ENCODE results near the gene KIAA0040. TPM values are rescaled to one million over a fixed set of nuclear protein-coding genes. Genes with fewer than 3 reads are reported as not detected.

The KIAA0040 gene
- total RNA-seq, 1 experiment from 2014 or later: 15.0 TPM

DNA sequence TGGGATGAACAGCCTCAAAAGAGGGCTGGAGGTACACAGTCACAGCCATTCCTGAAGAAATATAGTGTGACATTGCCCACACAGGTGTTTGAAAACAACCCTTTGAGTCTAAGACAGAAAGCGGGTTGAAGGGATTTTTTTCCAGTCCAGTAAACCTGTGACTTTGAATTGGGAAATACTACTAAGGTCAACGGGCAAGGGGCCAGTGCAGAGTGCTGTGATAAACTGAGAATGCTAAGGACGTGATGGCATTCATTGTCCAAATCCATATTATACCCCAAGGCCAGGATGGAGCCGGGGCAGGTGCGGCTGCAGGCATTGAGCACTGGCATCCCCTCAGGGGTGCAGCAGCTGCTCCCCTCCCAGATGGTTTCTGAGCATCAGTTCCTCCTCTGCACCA lies 36.6 kb downstream of the KIAA0040 start:
- H3K4me3 Mint-ChIP-seq: no peak overlapping the region
- ChIA-PET POLR2A (interaction anchor here (0.7 kb wide), 1 partner anchor 265 kb away, joined by 5 read pairs; no protein-coding TSS in a partner anchor), CTCF (interaction anchor here (1.1 to 4.0 kb wide), 18 partner anchors 8 to 218 kb away, joined by 3 to 92 read pairs (median 10); partner anchors contain the start of gene KIAA0040)
- peaks cover 9% of the 10 kb centered on the region for H3K27me3 Mint-ChIP-seq (ENCODE audit: low read depth)
- ATAC-seq (no peak), DNase-seq (ENCODE audit: low spot score) (no peak)
- 0 out of 2 replicates have a peak, but pooled peaks cover 4% of the 10 kb centered on the region for H3K36me3 Mint-ChIP-seq
- H3K4me1 Mint-ChIP-seq: peaks cover 16% of the 10 kb centered on the region
- H3K27ac Mint-ChIP-seq: no peak overlapping the region
- no peaks in the 10 kb centered on the region for H3K9me3 Mint-ChIP-seq
- TF ChIP-seq, protein P1, sequence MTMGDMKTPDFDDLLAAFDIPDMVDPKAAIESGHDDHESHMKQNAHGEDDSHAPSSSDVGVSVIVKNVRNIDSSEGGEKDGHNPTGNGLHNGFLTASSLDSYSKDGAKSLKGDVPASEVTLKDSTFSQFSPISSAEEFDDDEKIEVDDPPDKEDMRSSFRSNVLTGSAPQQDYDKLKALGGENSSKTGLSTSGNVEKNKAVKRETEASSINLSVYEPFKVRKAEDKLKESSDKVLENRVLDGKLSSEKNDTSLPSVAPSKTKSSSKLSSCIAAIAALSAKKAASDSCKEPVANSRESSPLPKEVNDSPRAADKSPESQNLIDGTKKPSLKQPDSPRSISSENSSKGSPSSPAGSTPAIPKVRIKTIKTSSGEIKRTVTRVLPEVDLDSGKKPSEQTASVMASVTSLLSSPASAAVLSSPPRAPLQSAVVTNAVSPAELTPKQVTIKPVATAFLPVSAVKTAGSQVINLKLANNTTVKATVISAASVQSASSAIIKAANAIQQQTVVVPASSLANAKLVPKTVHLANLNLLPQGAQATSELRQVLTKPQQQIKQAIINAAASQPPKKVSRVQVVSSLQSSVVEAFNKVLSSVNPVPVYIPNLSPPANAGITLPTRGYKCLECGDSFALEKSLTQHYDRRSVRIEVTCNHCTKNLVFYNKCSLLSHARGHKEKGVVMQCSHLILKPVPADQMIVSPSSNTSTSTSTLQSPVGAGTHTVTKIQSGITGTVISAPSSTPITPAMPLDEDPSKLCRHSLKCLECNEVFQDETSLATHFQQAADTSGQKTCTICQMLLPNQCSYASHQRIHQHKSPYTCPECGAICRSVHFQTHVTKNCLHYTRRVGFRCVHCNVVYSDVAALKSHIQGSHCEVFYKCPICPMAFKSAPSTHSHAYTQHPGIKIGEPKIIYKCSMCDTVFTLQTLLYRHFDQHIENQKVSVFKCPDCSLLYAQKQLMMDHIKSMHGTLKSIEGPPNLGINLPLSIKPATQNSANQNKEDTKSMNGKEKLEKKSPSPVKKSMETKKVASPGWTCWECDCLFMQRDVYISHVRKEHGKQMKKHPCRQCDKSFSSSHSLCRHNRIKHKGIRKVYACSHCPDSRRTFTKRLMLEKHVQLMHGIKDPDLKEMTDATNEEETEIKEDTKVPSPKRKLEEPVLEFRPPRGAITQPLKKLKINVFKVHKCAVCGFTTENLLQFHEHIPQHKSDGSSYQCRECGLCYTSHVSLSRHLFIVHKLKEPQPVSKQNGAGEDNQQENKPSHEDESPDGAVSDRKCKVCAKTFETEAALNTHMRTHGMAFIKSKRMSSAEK (CRISPR knock-in tag; IDR thresholded peaks at IDR 0.05; ENCODE audit: borderline replicate concordance): no peak
- TF ChIP-seq, protein P2, sequence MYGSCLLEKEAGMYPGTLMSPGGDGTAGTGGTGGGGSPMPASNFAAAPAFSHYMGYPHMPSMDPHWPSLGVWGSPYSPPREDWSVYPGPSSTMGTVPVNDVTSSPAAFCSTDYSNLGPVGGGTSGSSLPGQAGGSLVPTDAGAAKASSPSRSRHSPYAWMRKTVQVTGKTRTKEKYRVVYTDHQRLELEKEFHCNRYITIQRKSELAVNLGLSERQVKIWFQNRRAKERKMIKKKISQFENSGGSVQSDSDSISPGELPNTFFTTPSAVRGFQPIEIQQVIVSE (CRISPR knock-in tag; IDR thresholded peaks at IDR 0.05; ENCODE audit: borderline replicate concordance): no peak
- no peak for TF ChIP-seq NFATC4 (CRISPR knock-in tag; IDR thresholded peaks at IDR 0.05)
- TF ChIP-seq, protein P3, sequence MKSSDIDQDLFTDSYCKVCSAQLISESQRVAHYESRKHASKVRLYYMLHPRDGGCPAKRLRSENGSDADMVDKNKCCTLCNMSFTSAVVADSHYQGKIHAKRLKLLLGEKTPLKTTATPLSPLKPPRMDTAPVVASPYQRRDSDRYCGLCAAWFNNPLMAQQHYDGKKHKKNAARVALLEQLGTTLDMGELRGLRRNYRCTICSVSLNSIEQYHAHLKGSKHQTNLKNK (CRISPR knock-in tag; IDR thresholded peaks at IDR 0.05): no peak
- no peak for TF ChIP-seq ZNF121 (CRISPR knock-in tag; IDR thresholded peaks at IDR 0.05)
- TF ChIP-seq PRRX2 (CRISPR knock-in tag; IDR thresholded peaks at IDR 0.05): no peak
- no peak for TF ChIP-seq FOXP1 (CRISPR knock-in tag; IDR thresholded peaks at IDR 0.05; ENCODE audit: borderline replicate concordance)
- TF ChIP-seq, protein P4, sequence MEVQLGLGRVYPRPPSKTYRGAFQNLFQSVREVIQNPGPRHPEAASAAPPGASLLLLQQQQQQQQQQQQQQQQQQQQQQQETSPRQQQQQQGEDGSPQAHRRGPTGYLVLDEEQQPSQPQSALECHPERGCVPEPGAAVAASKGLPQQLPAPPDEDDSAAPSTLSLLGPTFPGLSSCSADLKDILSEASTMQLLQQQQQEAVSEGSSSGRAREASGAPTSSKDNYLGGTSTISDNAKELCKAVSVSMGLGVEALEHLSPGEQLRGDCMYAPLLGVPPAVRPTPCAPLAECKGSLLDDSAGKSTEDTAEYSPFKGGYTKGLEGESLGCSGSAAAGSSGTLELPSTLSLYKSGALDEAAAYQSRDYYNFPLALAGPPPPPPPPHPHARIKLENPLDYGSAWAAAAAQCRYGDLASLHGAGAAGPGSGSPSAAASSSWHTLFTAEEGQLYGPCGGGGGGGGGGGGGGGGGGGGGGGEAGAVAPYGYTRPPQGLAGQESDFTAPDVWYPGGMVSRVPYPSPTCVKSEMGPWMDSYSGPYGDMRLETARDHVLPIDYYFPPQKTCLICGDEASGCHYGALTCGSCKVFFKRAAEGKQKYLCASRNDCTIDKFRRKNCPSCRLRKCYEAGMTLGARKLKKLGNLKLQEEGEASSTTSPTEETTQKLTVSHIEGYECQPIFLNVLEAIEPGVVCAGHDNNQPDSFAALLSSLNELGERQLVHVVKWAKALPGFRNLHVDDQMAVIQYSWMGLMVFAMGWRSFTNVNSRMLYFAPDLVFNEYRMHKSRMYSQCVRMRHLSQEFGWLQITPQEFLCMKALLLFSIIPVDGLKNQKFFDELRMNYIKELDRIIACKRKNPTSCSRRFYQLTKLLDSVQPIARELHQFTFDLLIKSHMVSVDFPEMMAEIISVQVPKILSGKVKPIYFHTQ (CRISPR knock-in tag; IDR thresholded peaks at IDR 0.05): no peak
- no peak for TF ChIP-seq NR1H2 (CRISPR knock-in tag; IDR thresholded peaks at IDR 0.05)

DNA sequence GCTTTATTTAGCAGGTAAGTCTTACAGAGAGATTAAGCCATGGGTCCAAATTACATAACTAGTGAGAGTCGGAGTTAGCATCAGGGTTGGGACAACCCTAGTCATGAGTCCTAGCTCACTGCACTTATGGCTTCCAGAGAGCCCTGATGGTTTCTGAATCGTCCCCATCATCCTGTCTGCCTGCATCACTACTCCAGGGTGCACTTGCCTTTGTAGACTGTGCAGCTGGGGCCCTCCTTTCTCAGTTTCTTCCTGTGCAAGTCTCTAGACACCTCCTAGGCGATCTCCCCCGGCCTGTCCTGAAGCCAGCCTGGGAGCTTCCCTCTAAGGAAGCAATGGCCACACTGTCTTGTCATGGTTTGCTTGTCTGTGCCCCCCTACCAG lies 37.1 kb downstream of the KIAA0040 start:
- no peaks in the 10 kb centered on the region for H3K9me3 Mint-ChIP-seq
- no peak overlapping the region for H3K27ac Mint-ChIP-seq
- 0 out of 2 replicates have a peak, but pooled peaks cover 3% of the 10 kb centered on the region for H3K36me3 Mint-ChIP-seq
- TF ChIP-seq, protein P5, sequence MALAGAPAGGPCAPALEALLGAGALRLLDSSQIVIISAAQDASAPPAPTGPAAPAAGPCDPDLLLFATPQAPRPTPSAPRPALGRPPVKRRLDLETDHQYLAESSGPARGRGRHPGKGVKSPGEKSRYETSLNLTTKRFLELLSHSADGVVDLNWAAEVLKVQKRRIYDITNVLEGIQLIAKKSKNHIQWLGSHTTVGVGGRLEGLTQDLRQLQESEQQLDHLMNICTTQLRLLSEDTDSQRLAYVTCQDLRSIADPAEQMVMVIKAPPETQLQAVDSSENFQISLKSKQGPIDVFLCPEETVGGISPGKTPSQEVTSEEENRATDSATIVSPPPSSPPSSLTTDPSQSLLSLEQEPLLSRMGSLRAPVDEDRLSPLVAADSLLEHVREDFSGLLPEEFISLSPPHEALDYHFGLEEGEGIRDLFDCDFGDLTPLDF (CRISPR knock-in tag; IDR thresholded peaks at IDR 0.05): no peak
- TF ChIP-seq, protein P6, sequence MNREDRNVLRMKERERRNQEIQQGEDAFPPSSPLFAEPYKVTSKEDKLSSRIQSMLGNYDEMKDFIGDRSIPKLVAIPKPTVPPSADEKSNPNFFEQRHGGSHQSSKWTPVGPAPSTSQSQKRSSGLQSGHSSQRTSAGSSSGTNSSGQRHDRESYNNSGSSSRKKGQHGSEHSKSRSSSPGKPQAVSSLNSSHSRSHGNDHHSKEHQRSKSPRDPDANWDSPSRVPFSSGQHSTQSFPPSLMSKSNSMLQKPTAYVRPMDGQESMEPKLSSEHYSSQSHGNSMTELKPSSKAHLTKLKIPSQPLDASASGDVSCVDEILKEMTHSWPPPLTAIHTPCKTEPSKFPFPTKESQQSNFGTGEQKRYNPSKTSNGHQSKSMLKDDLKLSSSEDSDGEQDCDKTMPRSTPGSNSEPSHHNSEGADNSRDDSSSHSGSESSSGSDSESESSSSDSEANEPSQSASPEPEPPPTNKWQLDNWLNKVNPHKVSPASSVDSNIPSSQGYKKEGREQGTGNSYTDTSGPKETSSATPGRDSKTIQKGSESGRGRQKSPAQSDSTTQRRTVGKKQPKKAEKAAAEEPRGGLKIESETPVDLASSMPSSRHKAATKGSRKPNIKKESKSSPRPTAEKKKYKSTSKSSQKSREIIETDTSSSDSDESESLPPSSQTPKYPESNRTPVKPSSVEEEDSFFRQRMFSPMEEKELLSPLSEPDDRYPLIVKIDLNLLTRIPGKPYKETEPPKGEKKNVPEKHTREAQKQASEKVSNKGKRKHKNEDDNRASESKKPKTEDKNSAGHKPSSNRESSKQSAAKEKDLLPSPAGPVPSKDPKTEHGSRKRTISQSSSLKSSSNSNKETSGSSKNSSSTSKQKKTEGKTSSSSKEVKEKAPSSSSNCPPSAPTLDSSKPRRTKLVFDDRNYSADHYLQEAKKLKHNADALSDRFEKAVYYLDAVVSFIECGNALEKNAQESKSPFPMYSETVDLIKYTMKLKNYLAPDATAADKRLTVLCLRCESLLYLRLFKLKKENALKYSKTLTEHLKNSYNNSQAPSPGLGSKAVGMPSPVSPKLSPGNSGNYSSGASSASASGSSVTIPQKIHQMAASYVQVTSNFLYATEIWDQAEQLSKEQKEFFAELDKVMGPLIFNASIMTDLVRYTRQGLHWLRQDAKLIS (CRISPR knock-in tag; IDR thresholded peaks at IDR 0.05; ENCODE audit: borderline replicate concordance): no peak
- no peak for TF ChIP-seq ZNF232 (CRISPR knock-in tag; IDR thresholded peaks at IDR 0.05)
- TF ChIP-seq, protein P7, sequence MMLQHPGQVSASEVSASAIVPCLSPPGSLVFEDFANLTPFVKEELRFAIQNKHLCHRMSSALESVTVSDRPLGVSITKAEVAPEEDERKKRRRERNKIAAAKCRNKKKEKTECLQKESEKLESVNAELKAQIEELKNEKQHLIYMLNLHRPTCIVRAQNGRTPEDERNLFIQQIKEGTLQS (CRISPR knock-in tag; conservative IDR thresholded peaks at IDR 0.05): no peak
- TF ChIP-seq SMAD3 (CRISPR knock-in tag; IDR thresholded peaks at IDR 0.05; ENCODE audit: borderline replicate concordance): no peak
- TF ChIP-seq NR3C1 (CRISPR knock-in tag; conservative IDR thresholded peaks at IDR 0.05; ENCODE audit: low read depth): no peak
- H3K4me3 Mint-ChIP-seq: no peak overlapping the region
- H3K27me3 Mint-ChIP-seq (ENCODE audit: low read depth): peaks cover 13% of the 10 kb centered on the region
- ATAC-seq (no peak), DNase-seq (ENCODE audit: low spot score) (no peak)
- ChIA-PET CTCF (interaction anchor here (0.7 to 4.0 kb wide), 37 partner anchors 9 to 221 kb away, joined by 3 to 92 read pairs (median 5); partner anchors contain the start of genes CACYBP, KIAA0040 and MRPS14), POLR2A (no interaction called here)
- H3K4me1 Mint-ChIP-seq: peaks cover 19% of the 10 kb centered on the region

All from WTC11 (cell line).